ENCODE data around the gene TVP23B.

The TVP23B gene

DNA sequence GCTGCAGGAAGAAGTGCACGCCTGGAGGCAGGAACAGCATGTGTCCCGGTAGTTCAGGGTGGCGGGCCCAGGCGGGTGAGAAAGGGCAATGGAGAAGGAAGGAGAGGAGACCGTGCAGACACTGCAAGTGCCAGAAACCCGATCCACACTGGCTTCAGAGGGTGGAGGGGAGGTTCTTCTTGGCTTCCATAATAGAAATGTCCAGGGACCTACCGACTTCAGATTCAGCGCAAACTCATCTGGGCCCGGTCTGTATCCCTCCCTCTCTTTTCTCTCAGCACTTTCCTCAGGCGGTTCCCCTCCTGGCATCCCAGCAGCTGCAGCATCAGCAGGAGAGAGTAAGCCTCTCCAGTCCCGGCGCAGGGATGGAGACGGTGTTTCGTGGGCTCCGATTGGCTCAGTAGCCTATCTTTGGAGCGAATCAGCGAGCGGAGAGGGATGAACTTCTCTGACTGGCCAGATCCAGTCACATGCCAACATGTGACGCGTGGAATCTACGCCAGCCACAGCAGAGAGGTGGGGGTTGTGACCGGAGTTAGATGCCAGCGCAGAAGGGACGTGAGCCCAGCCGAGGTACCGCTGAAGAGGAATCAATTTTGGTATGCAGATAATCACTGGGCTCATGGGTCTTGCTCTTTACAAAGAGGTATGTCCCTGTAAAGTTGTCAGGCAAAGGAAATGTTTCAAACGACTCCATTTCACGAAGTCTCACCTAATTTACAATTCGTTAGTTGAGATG, 75.0 kb downstream of the TVP23B start (continued):
- TF ChIP-seq, protein P1, sequence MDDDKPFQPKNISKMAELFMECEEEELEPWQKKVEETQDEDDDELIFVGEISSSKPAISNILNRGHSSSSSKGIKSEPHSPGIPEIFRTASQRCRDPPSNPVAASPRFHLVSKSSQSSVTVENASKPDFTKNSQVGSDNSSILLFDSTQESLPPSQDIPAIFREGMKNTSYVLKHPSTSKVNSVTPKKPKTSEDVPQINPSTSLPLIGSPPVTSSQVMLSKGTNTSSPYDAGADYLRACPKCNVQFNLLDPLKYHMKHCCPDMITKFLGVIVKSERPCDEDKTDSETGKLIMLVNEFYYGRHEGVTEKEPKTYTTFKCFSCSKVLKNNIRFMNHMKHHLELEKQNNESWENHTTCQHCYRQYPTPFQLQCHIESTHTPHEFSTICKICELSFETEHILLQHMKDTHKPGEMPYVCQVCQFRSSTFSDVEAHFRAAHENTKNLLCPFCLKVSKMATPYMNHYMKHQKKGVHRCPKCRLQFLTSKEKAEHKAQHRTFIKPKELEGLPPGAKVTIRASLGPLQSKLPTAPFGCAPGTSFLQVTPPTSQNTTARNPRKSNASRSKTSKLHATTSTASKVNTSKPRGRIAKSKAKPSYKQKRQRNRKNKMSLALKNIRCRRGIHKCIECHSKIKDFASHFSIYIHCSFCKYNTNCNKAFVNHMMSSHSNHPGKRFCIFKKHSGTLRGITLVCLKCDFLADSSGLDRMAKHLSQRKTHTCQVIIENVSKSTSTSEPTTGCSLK (tag by site-specific recombination; IDR thresholded peaks at IDR 0.05), result no peak
- TF ChIP-seq ZNF544 (tag by site-specific recombination; IDR thresholded peaks at IDR 0.05) (no peak), ZNF837 (tag by site-specific recombination; IDR thresholded peaks at IDR 0.05) (no peak), ZNF239 (tag by site-specific recombination; IDR thresholded peaks at IDR 0.05) (no peak), YY2 (tag by site-specific recombination; IDR thresholded peaks at IDR 0.05) (no peak), IKZF3 (tag by site-specific recombination; IDR thresholded peaks at IDR 0.05) (peak; percentile 95), ZNF169 (tag by site-specific recombination; IDR thresholded peaks at IDR 0.05) (no peak), ZNF26 (tag by site-specific recombination; IDR thresholded peaks at IDR 0.05) (no peak), ZFHX2 (tag by site-specific recombination; conservative IDR thresholded peaks at IDR 0.05) (no peak), ZNF221 (tag by site-specific recombination; IDR thresholded peaks at IDR 0.05; ENCODE audit: borderline replicate concordance) (no peak), BCL6B (tag by site-specific recombination; IDR thresholded peaks at IDR 0.05) (no peak), ZNF558 (tag by site-specific recombination; IDR thresholded peaks at IDR 0.05) (no peak), YY1 (tag by site-specific recombination; IDR thresholded peaks at IDR 0.05) (no peak), FEZF1 (tag by site-specific recombination; IDR thresholded peaks at IDR 0.05) (no peak), ZNF148 (tag by site-specific recombination; IDR thresholded peaks at IDR 0.05; ENCODE audit: borderline replicate concordance) (no peak), ZNF211 (tag by site-specific recombination; IDR thresholded peaks at IDR 0.05; ENCODE audit: low read depth) (no peak), ZNF76 (tag by site-specific recombination; IDR thresholded peaks at IDR 0.05; ENCODE audit: borderline replicate concordance, low read depth) (0 out of 2 replicates have a peak, but pooled peaks have one; percentile 37), ZBTB20 (tag by site-specific recombination; IDR thresholded peaks at IDR 0.05) (peak; percentile 67; the same call in 1 of the 2 replicates), ZNF146 (tag by site-specific recombination; IDR thresholded peaks at IDR 0.05) (no peak), ZNF114 (tag by site-specific recombination; IDR thresholded peaks at IDR 0.05) (no peak), ZEB2 (tag by site-specific recombination; IDR thresholded peaks at IDR 0.05) (no peak), ZNF37A (tag by site-specific recombination; IDR thresholded peaks at IDR 0.05) (no peak), ZFP41 (tag by site-specific recombination; IDR thresholded peaks at IDR 0.05; ENCODE audit: borderline replicate concordance) (no peak), GFI1B (tag by site-specific recombination; IDR thresholded peaks at IDR 0.05) (no peak), ZNF23 (tag by site-specific recombination; IDR thresholded peaks at IDR 0.05; ENCODE audit: borderline replicate concordance) (no peak), ZNF555 (tag by site-specific recombination; conservative IDR thresholded peaks at IDR 0.05) (no peak), ZNF704 (tag by site-specific recombination; IDR thresholded peaks at IDR 0.05) (no peak), ZBTB21 (tag by site-specific recombination; IDR thresholded peaks at IDR 0.05) (peak; percentile 12; the same call in 1 of the 2 replicates), KLF9 (tag by site-specific recombination; IDR thresholded peaks at IDR 0.05; ENCODE audit: low read depth) (no peak), ZBTB7A (tag by site-specific recombination; IDR thresholded peaks at IDR 0.05; ENCODE audit: low read depth) (no peak), ZNF530 (tag by site-specific recombination; IDR thresholded peaks at IDR 0.05; ENCODE audit: low read depth) (no peak)
- TF ChIP-seq, protein P2, sequence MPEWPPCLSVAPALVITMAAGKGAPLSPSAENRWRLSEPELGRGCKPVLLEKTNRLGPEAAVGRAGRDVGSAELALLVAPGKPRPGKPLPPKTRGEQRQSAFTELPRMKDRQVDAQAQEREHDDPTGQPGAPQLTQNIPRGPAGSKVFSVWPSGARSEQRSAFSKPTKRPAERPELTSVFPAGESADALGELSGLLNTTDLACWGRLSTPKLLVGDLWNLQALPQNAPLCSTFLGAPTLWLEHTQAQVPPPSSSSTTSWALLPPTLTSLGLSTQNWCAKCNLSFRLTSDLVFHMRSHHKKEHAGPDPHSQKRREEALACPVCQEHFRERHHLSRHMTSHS (tag by site-specific recombination; IDR thresholded peaks at IDR 0.05), result no peak
